Skeletal muscle satellite cell (primary cell): Measurements from ENCODE around the gene RELT.

Source experiments
- H3K27me3 ChIP-seq: 2 replicates; pipeline ENCODE4 v1.7.0; 2013; ENCODE audit warnings: low read length; ENCODE audit not compliant: control insufficient read depth, insufficient read depth
- H3K36me3 ChIP-seq: 2 replicates; pipeline ENCODE4 v1.7.0; 2013; ENCODE audit warnings: mild to moderate bottlenecking, control low read depth, low read length; ENCODE audit not compliant: insufficient read depth
- H3K4me1 ChIP-seq: 2 replicates; pipeline ENCODE4 v1.7.0; 2013; ENCODE audit warnings: low read length; ENCODE audit not compliant: control insufficient read depth, insufficient read depth
- H3K4me2 ChIP-seq: 2 replicates; pipeline ENCODE4 v1.7.0; 2013; ENCODE audit warnings: mild to moderate bottlenecking, low read length
- H3K4me3 ChIP-seq: 2 replicates; pipeline ENCODE4 v1.7.0; 2013; ENCODE audit warnings: low read length
- H3K9ac ChIP-seq: 2 replicates; pipeline ENCODE4 v1.7.0; 2013; ENCODE audit warnings: mild to moderate bottlenecking, low read depth, low read length, moderate library complexity
- H3K9me3 ChIP-seq: replicated peaks from 2 replicates; pipeline ENCODE4 v1.7.0; 2013; ENCODE audit warnings: mild to moderate bottlenecking, control low read depth, low read length

RELT gene

DNA sequence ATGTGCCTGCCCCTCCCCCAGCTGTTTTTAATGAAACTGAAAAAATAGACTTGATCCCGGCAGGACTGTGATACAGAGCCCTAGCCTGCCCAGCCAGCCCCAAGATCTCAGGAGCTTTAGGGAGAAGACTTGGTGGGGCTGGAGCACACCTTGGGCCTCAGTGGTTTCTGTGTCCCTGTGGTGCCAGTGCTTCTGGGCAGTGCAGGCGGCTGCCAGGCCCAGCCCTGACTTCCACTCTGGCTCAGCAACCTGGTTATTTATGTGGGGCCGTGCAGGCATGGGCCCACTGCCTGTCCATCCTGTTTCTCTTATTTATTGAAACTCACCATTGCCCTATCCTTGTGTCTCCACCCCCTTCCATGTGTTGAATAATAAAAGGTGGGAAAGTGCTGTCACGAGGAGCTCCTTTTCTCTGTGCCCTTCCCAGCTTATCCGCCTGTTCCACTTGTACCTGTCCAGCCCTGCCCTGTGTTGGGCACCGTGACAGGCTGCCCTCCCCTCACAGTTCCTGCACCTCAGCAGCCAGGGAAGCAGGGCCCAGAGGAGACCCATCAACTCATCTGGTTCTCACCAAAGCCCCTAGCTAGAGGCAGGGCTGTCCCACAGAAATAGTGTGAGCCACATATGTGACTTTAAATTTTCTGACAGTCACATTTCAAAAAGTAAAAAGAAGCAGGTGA is 20.2 kb downstream of the RELT start:
- peaks cover 7% of the 10 kb centered on the region for H3K4me1 ChIP-seq
- no peak overlapping the region for H3K4me2 ChIP-seq
- H3K27me3 ChIP-seq = no peaks in the 10 kb centered on the region
- H3K36me3 ChIP-seq = peaks cover 19% of the 10 kb centered on the region
- no peaks in the 10 kb centered on the region for H3K9me3 ChIP-seq
- H3K4me3 ChIP-seq = no peak overlapping the region
- no peak overlapping the region for H3K9ac ChIP-seq

DNA sequence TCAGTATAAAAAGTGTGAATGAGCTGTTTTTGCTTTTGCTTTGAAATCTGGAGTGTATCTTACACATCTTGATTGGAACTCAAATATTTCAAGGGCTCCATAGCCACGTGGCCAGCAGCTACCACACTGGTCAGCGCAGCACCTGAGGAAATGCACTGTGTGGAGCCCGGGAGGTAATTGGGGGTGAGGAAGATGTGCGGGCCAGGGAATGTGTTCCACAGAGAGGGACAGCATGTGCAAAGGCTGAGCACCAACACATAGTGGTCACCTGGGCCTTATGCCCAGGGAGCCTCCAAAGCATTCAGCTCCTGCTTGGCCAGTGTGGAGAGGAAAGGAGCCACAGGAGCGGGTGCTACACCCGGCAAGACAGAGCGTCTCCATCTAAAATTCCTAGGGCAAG is 20.8 kb downstream of the RELT start:
- Histone ChIP-seq H3K9ac (no peak overlapping the region), H3K9me3 (no peaks in the 10 kb centered on the region), H3K4me2 (no peak overlapping the region), H3K4me1 (peaks cover 7% of the 10 kb centered on the region), H3K4me3 (no peak overlapping the region), H3K36me3 (peaks cover 19% of the 10 kb centered on the region), H3K27me3 (no peaks in the 10 kb centered on the region)

DNA sequence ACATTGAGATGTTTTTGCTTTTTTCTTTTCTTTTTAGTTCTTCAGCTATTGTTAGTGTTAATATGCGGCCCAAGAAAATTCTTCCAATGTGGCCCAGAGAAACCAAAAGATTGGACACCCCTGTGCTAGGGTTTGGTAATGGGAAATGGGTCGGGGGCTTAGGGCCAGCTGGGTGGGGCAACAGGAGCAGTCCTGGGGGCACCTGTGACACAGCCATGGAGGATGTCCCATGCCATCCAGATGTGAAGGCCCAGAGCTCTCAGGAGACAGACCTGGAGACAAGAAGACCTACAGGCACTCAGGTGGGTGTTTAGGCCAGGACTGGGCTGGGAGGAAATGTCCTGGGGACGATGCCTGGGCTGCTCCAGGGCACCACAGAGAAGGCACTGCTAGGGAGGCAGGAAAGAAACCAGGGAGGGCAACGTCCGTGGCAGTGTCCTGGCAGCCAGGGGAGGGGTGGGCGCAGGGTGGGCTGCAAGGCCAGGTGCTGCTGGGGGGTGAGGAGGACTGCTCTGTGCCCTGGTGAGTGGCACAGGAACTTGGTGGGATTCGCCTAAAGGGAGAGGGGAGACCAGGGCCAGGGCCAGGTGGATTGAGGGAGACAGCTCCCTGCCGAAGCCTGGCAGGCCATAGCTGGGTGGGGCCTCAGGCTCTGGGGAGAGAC is 21.4 kb downstream of the RELT start:
- H3K9ac ChIP-seq = no peak overlapping the region
- no peak overlapping the region for H3K4me3 ChIP-seq
- peaks cover 7% of the 10 kb centered on the region for H3K4me1 ChIP-seq
- no peaks in the 10 kb centered on the region for H3K27me3 ChIP-seq
- no peak overlapping the region for H3K4me2 ChIP-seq
- H3K9me3 ChIP-seq = no peaks in the 10 kb centered on the region
- H3K36me3 ChIP-seq = peaks cover 18% of the 10 kb centered on the region

- Histone ChIP-seq H3K36me3 (peaks cover 17% of the 10 kb centered on the region), H3K27me3 (no peaks in the 10 kb centered on the region), H3K4me1 (peaks cover 7% of the 10 kb centered on the region), H3K9me3 (no peaks in the 10 kb centered on the region), H3K9ac (no peak overlapping the region), H3K4me3 (no peak overlapping the region), H3K4me2 (no peak overlapping the region)
Measured at GRCh38 chr11:73398132-73398526, 21.9 kb downstream of the RELT start.

DNA sequence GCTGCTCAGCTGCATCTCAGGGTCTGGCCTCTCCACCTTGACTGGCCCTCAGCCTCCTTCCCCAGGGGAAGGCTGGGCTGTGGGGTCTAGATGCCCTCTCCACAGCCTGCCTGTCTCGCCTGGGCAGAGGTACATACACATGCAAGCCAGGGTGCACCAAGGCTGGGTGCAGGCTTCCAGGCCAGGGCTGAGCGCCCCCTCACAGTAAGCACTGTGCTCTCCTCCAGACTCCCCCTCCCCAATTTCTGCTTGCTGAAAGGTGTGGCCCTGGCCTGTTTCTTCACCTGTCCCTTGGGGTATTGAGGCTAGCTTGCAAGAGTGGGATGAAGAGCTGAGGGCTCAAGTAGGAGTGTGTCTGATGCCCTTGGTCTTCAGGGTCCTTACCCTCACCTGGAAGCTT is 22.5 kb downstream of the RELT start:
- no peak overlapping the region for H3K4me3 ChIP-seq
- no peak overlapping the region for H3K9ac ChIP-seq
- H3K9me3 ChIP-seq = no peaks in the 10 kb centered on the region
- H3K27me3 ChIP-seq = no peaks in the 10 kb centered on the region
- no peak overlapping the region for H3K4me2 ChIP-seq
- peaks cover 7% of the 10 kb centered on the region for H3K4me1 ChIP-seq
- peaks cover 17% of the 10 kb centered on the region for H3K36me3 ChIP-seq

- no peaks in the 10 kb centered on the region for H3K27me3 ChIP-seq
- no peaks in the 10 kb centered on the region for H3K9me3 ChIP-seq
- H3K9ac ChIP-seq = no peak overlapping the region
- no peak overlapping the region for H3K4me3 ChIP-seq
- no peak overlapping the region for H3K4me2 ChIP-seq
- peaks cover 16% of the 10 kb centered on the region for H3K36me3 ChIP-seq
- H3K4me1 ChIP-seq = peaks cover 7% of the 10 kb centered on the region
Measured at GRCh38 chr11:73399159-73399590, 23.0 kb downstream of the RELT start.

- no peaks in the 10 kb centered on the region for H3K27me3 ChIP-seq
- no peak overlapping the region for H3K4me2 ChIP-seq
- H3K9ac ChIP-seq = no peak overlapping the region
- no peaks in the 10 kb centered on the region for H3K9me3 ChIP-seq
- no peak overlapping the region for H3K4me3 ChIP-seq
- H3K36me3 ChIP-seq = peaks cover 12% of the 10 kb centered on the region
- peaks cover 7% of the 10 kb centered on the region for H3K4me1 ChIP-seq
Measured at GRCh38 chr11:73399636-73400035, 23.4 kb downstream of the RELT start.

DNA sequence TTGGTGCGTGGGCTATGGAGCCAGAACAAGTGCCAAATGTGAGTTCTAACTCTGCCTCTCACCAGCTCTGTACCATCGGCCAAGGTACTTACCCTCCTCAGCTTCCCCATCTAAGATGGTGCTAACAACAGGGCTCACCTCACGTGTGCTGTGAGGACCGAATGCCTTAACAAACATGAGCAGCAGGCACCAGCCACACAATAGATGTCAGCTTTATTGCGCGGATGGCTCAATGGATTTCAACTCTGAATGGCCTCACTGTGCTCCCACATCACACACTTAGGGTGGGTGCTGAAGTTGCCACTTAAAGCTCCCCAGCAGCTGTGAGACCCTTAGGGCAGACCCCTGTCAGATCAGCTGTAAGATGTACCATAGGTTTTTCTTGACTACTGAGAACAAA is 24.1 kb downstream of the RELT start:
- Histone ChIP-seq H3K9me3 (no peaks in the 10 kb centered on the region), H3K9ac (no peak overlapping the region), H3K4me2 (no peak overlapping the region), H3K4me3 (no peak overlapping the region), H3K27me3 (no peaks in the 10 kb centered on the region), H3K36me3 (peaks cover 9% of the 10 kb centered on the region), H3K4me1 (peaks cover 7% of the 10 kb centered on the region)

GRCh38 chr11:73401217-73401923 is 25.2 kb downstream of the RELT start:
- Histone ChIP-seq H3K36me3 (peaks cover 3% of the 10 kb centered on the region), H3K4me1 (peaks cover 7% of the 10 kb centered on the region), H3K27me3 (no peaks in the 10 kb centered on the region), H3K4me2 (no peak overlapping the region), H3K9me3 (no peaks in the 10 kb centered on the region), H3K9ac (no peak overlapping the region), H3K4me3 (no peak overlapping the region)

GRCh38 chr11:73401924-73402833 is 26.0 kb downstream of the RELT start:
- Histone ChIP-seq H3K36me3 (peaks cover 4% of the 10 kb centered on the region), H3K9ac (no peak overlapping the region)

GRCh38 chr11:73402834-73403185 is 26.6 kb downstream of the RELT start:
- H3K4me1 ChIP-seq = peaks cover 7% of the 10 kb centered on the region
- H3K27me3 ChIP-seq = no peaks in the 10 kb centered on the region
- no peak overlapping the region for H3K4me3 ChIP-seq
- H3K36me3 ChIP-seq = peaks cover 5% of the 10 kb centered on the region
- no peaks in the 10 kb centered on the region for H3K9me3 ChIP-seq
- no peak overlapping the region for H3K9ac ChIP-seq
- H3K4me2 ChIP-seq = no peak overlapping the region

More at GRCh38 chr11:73401924-73402833, 26.0 kb downstream of the RELT start:
- peaks cover 7% of the 10 kb centered on the region for H3K4me1 ChIP-seq
- no peak overlapping the region for H3K4me2 ChIP-seq
- H3K4me3 ChIP-seq = no peak overlapping the region
- no peaks in the 10 kb centered on the region for H3K9me3 ChIP-seq
- H3K27me3 ChIP-seq = no peaks in the 10 kb centered on the region
